Central memory CD4-positive, alpha-beta T cell (primary cell): ENCODE results near the gene PAFAH2.
A peak's percentile ranks its signal among the peaks of the same experiment; 100 is the strongest.

Experiments used
- DNase-seq: peaks from one replicate; pipeline ENCODE4 v3.0.0; 2022
- total RNA-seq, 3 experiments: gene quantifications; one replicate each; lab custom pipeline; 2026; lab: John Stamatoyannopoulos, UW

PAFAH2 gene
- 21.8 to 37.2 (median 22.0) reads per million in 3 experiments for total RNA-seq

GRCh38 chr1:25997828-25998761 is at the start of gene PAFAH2:
Gene PAFAH2, minus strand, starts transcription at chr1:25998063. Its CDS starts 7,247 bp downstream, at chr1:25990816.
- DNase-seq = peak; percentile 97

- no peak for DNase-seq
Observed at GRCh38 chr1:26047278-26047874, 49.5 kb upstream of the PAFAH2 start.

- DNase-seq = no peak
Observed at GRCh38 chr1:26046246-26047095, 48.6 kb upstream of the PAFAH2 start.

GRCh38 chr1:26045722-26046245 is 47.9 kb upstream of the PAFAH2 start, which contains the start of gene SLC30A2:
Gene SLC30A2, minus strand, starts transcription at chr1:26046118. Its CDS starts 222 bp downstream, at chr1:26045896.
- no peak for DNase-seq

- DNase-seq = no peak
Observed at GRCh38 chr1:26044971-26045721, 47.3 kb upstream of the PAFAH2 start.

- DNase-seq = no peak
Observed at GRCh38 chr1:26044414-26044813, 46.6 kb upstream of the PAFAH2 start.

- no peak for DNase-seq
Observed at GRCh38 chr1:26043765-26044164, 45.9 kb upstream of the PAFAH2 start.

- DNase-seq = no peak
Observed at GRCh38 chr1:26041978-26042377, 44.1 kb upstream of the PAFAH2 start.

GRCh38 chr1:26041401-26041800 is 43.5 kb upstream of the PAFAH2 start:
- no peak for DNase-seq

- DNase-seq = no peak
Observed at GRCh38 chr1:26038904-26039303, 41.0 kb upstream of the PAFAH2 start.

GRCh38 chr1:26038477-26038876 is 40.6 kb upstream of the PAFAH2 start:
- no peak for DNase-seq

GRCh38 chr1:26037904-26038303 is 40.0 kb upstream of the PAFAH2 start:
- DNase-seq = no peak

- no peak for DNase-seq
Observed at GRCh38 chr1:26036756-26037281, 39.0 kb upstream of the PAFAH2 start.

GRCh38 chr1:26035959-26036755 is 38.3 kb upstream of the PAFAH2 start:
- DNase-seq = peak; percentile 64

GRCh38 chr1:26035203-26035958 is 37.5 kb upstream of the PAFAH2 start:
- peak; percentile 90 for DNase-seq

GRCh38 chr1:26034504-26035202 is 36.8 kb upstream of the PAFAH2 start:
- no peak for DNase-seq

GRCh38 chr1:26032656-26033357 is 34.9 kb upstream of the PAFAH2 start:
- no peak for DNase-seq

- DNase-seq = no peak
Observed at GRCh38 chr1:26031611-26032220, 33.9 kb upstream of the PAFAH2 start.
